ENCODE results near the gene ELAPOR2. TPM values are rescaled to one million over a fixed set of nuclear protein-coding genes. Genes with fewer than 3 reads are reported as not detected.
"Not testable (repeated sequence)": the region's sequence is repeated elsewhere in the genome, so short reads cannot be mapped to it uniquely, and the experiment has no call there.

ELAPOR2 gene
- total RNA-seq, 2 donors from 2014 or later = 67.2 to 75.7 TPM

DNA sequence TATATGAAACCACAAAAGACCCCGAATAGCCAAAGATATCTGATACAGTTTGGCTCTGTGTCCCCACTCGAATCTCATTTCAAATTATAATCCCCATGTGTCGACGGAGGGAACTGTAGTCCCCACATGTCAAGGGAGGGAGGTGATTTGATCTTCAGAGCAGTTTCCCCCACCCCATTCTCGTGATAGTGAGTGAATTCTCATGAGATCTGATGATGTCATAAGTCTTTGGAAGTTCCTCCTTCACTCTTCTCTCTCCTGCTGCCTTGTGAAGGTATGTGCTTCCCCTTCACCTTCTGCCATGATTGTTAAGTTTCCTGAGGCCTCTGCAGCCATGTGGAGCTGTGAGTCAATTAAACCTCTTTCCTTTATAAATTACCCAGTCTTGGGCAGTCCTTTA lies 13.0 kb downstream of the ELAPOR2 start:
- WGBS, 2 experiments (ENCODE audit: insufficient coverage in 1 of 2, insufficient read length in 1 of 2) = 95 to 100% methylated on average over 2 to 5 of the region's 5 CpGs
- TF ChIP-seq, protein P1, sequence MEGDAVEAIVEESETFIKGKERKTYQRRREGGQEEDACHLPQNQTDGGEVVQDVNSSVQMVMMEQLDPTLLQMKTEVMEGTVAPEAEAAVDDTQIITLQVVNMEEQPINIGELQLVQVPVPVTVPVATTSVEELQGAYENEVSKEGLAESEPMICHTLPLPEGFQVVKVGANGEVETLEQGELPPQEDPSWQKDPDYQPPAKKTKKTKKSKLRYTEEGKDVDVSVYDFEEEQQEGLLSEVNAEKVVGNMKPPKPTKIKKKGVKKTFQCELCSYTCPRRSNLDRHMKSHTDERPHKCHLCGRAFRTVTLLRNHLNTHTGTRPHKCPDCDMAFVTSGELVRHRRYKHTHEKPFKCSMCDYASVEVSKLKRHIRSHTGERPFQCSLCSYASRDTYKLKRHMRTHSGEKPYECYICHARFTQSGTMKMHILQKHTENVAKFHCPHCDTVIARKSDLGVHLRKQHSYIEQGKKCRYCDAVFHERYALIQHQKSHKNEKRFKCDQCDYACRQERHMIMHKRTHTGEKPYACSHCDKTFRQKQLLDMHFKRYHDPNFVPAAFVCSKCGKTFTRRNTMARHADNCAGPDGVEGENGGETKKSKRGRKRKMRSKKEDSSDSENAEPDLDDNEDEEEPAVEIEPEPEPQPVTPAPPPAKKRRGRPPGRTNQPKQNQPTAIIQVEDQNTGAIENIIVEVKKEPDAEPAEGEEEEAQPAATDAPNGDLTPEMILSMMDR (conservative IDR thresholded peaks at IDR 0.05) = no peak
- Mint-ChIP-seq H3K9me3 (peaks cover 53% of the 10 kb centered on the region), H3K4me3 (no peak overlapping the region), H3K27me3 (ENCODE audit: insufficient read depth) (no peaks in the 10 kb centered on the region), H3K27ac (no peak overlapping the region), H3K36me3 (ENCODE audit: low read depth) (peaks cover 35% of the 10 kb centered on the region), H3K4me1 (peaks cover 4% of the 10 kb centered on the region)
- no peak overlapping the region for H3K9ac ChIP-seq (ENCODE audit: extremely low read depth, low read length, poor library complexity, severe bottlenecking)
- peaks cover 46% of the 10 kb centered on the region for H3K9me3 ChIP-seq (ENCODE audit: control insufficient read depth, low read length)
- no peaks in the 10 kb centered on the region for H3K27me3 ChIP-seq (ENCODE audit: control insufficient read depth, insufficient read depth, low read length, poor library complexity, severe bottlenecking)
- peaks cover 35% of the 10 kb centered on the region for H3K36me3 ChIP-seq (ENCODE audit: control insufficient read depth, insufficient read depth, low read length)
- no peak for DNase-seq
- no peak overlapping the region for H3K27ac ChIP-seq (ENCODE audit: low read depth, low read length)
- no peaks in the 10 kb centered on the region for H3K4me1 ChIP-seq (ENCODE audit: control insufficient read depth, insufficient read depth, low read length)
- H3K4me3 ChIP-seq (ENCODE audit: low read length) = peak overlapping the region; percentile 11

DNA sequence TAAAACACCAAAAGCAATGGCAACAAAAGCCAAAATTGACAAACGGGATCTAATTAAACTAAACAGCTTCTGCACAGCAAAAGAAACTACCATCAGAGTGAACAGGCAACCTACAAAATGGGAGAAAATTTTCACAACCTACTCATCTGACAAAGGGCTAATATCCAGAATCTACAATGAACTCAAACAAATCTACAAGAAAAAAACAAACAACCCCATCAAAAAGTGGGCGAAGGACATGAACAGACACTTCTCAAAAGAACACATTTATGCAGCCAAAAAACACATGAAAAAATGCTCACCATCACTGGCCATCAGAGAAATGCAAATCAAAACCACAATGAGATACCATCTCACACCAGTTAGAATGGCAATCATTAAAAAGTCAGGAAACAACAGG lies 14.7 kb downstream of the ELAPOR2 start:
- H3K4me1 Mint-ChIP-seq; H3K27me3 ChIP-seq (ENCODE audit: control insufficient read depth, insufficient read depth, low read length, poor library complexity, severe bottlenecking); H3K27ac ChIP-seq (ENCODE audit: low read depth, low read length); H3K27me3 Mint-ChIP-seq (ENCODE audit: insufficient read depth); DNase-seq; H3K4me3 Mint-ChIP-seq; H3K4me3 ChIP-seq (ENCODE audit: low read length); H3K4me1 ChIP-seq (ENCODE audit: control insufficient read depth, insufficient read depth, low read length); H3K9ac ChIP-seq (ENCODE audit: extremely low read depth, low read length, poor library complexity, severe bottlenecking); H3K27ac Mint-ChIP-seq: not testable (repeated sequence)
- Mint-ChIP-seq H3K9me3 (peaks cover 50% of the 10 kb centered on the region), H3K36me3 (ENCODE audit: low read depth) (peaks cover 23% of the 10 kb centered on the region)
- no CpG with 5 or more reads among the region's 2 CpGs for WGBS, 2 experiments (ENCODE audit: insufficient coverage in 1 of 2, insufficient read length in 1 of 2)
- H3K36me3 ChIP-seq (ENCODE audit: control insufficient read depth, insufficient read depth, low read length) = peaks cover 17% of the 10 kb centered on the region
- peaks cover 30% of the 10 kb centered on the region for H3K9me3 ChIP-seq (ENCODE audit: control insufficient read depth, low read length)

DNA sequence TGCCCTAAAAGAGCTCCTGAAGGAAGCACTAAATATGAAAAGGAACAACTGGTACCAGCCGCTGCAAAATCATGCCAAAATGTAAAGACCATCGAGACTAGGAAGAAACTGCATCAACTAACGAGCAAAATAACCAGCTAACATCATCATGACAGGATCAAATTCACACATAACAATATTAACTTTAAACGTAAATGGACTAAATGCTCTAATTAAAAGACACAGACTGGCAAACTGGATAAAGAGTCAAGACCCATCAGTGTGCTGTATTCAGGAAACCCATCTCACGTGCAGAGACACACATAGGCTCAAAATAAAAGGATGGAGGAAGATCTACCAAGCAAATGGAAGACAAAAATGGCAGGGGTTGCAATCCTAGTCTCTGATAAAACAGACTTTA lies 17.9 kb downstream of the ELAPOR2 start:
- H3K9me3 Mint-ChIP-seq = peaks cover 31% of the 10 kb centered on the region
- not testable (repeated sequence) for H3K4me3 ChIP-seq (ENCODE audit: low read length); H3K27me3 ChIP-seq (ENCODE audit: control insufficient read depth, insufficient read depth, low read length, poor library complexity, severe bottlenecking); H3K9me3 ChIP-seq (ENCODE audit: control insufficient read depth, low read length); H3K36me3 Mint-ChIP-seq (ENCODE audit: low read depth); DNase-seq; H3K4me1 ChIP-seq (ENCODE audit: control insufficient read depth, insufficient read depth, low read length); H3K27ac ChIP-seq (ENCODE audit: low read depth, low read length); H3K9ac ChIP-seq (ENCODE audit: extremely low read depth, low read length, poor library complexity, severe bottlenecking); H3K27me3 Mint-ChIP-seq (ENCODE audit: insufficient read depth); H3K4me3 Mint-ChIP-seq; H3K27ac Mint-ChIP-seq; H3K36me3 ChIP-seq (ENCODE audit: control insufficient read depth, insufficient read depth, low read length)
- H3K4me1 Mint-ChIP-seq = peaks cover 13% of the 10 kb centered on the region
- 84% methylated on average over 5 of the region's 5 CpGs; no CpG with 5 or more reads in 1 of the 2 experiments for WGBS, 2 experiments (ENCODE audit: insufficient coverage in 1 of 2, insufficient read length in 1 of 2)

DNA sequence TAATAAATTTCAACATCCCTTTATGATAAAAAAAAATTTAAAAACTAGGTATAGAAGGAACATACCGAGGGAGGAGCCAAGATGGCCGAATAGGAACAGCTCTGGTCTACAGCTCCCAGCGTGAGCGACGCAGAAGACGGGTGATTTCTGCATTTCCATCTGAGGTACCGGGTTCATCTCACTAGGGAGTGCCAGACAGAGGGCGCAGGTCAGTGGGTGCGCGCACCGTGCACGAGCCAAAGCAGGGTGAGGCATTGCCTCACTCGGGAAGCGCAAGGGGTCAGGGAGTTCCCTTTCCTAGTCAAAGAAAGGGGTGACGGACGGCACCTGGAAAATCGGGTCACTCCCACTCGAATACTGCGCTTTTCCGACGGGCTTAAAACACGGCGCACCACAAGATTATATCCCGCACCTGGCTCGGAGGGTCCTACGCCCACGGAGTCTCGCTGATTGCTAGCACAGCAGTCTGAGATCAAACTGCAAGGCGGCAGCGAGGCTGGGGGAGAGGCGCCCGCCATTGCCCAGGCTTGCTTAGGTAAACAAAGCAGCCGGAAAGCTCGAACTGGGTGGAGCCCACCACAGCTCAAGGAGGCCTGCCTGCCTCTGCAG lies 19.7 kb downstream of the ELAPOR2 start:
- 8% methylated on average over 28 of the region's 34 CpGs; no CpG with 5 or more reads in 1 of the 2 experiments for WGBS, 2 experiments (ENCODE audit: insufficient coverage in 1 of 2, insufficient read length in 1 of 2)
- Mint-ChIP-seq H3K9me3 (peaks cover 21% of the 10 kb centered on the region), H3K4me3 (peak overlapping the region; percentile 83), H3K27ac (peak overlapping the region; percentile 100), H3K4me1 (peaks cover 17% of the 10 kb centered on the region)
- DNase-seq; H3K27me3 Mint-ChIP-seq (ENCODE audit: insufficient read depth); H3K36me3 Mint-ChIP-seq (ENCODE audit: low read depth); H3K4me1 ChIP-seq (ENCODE audit: control insufficient read depth, insufficient read depth, low read length); H3K9me3 ChIP-seq (ENCODE audit: control insufficient read depth, low read length); H3K27me3 ChIP-seq (ENCODE audit: control insufficient read depth, insufficient read depth, low read length, poor library complexity, severe bottlenecking); H3K36me3 ChIP-seq (ENCODE audit: control insufficient read depth, insufficient read depth, low read length): not testable (repeated sequence)
- Histone ChIP-seq H3K27ac (ENCODE audit: low read depth, low read length) (peak overlapping the region; percentile 80), H3K9ac (ENCODE audit: extremely low read depth, low read length, poor library complexity, severe bottlenecking) (peak overlapping the region; percentile 59), H3K4me3 (ENCODE audit: low read length) (peak overlapping the region; percentile 98)

All from endodermal cell (in vitro differentiated cells).